GM12878 (cell line): ENCODE data around the gene HSF5. TPM values are rescaled to one million over a fixed set of nuclear protein-coding genes. Genes with fewer than 3 reads are reported as not detected.

ENCODE experiments used
- ATAC-seq: fragments of 200-7000 bp; cut with Tn5 transposase; 3 replicates; pipeline ENCODE4 v1.9.1; 2020; ENCODE audit warnings: mild to moderate bottlenecking, moderate library complexity
- BruUV-seq: library from RNA; stranded (reverse); fragments of 400-500 nt; replicated peaks from 2 replicates; lab custom pipeline; 2021; lab: Mats Ljungman, UMichigan
- CTCF ChIA-PET: fragments of 300-600 bp; sonication (Branson Sonifier 250); formaldehyde crosslinking; extraction: SDS; loops from one replicate; lab custom pipeline; 2021; ENCODE audit warnings: inconsistent platforms; lab: Yijun Ruan, JAX
- POLR2A ChIA-PET: fragments of 350-600 bp; formaldehyde crosslinking; extraction: SDS; loops from one replicate; lab custom pipeline; 2021; ENCODE audit warnings: inconsistent platforms; lab: Charles Lee
- RAD21 ChIA-PET: fragments of 300-600 bp; sonication (Branson Sonifier 250); formaldehyde crosslinking; loops from one replicate; lab custom pipeline; 2023; ENCODE audit warnings: antibody characterized with exemption; ENCODE audit not compliant: unreplicated experiment; lab: Charles Lee
- SMC1A ChIA-PET: fragments of 300-600 bp; sonication (Branson Sonifier 250); formaldehyde crosslinking; loops from one replicate; lab custom pipeline; 2023; ENCODE audit not compliant: unreplicated experiment, uncharacterized antibody; lab: Charles Lee
- DNase-seq: peaks from one replicate; pipeline ENCODE4 v3.0.0-alpha.2; 2011; ENCODE audit warnings: low read depth, low spot score
- FAIRE-seq: peaks from 3 replicates; lab custom pipeline; 2011; peaks lifted over from hg19 to GRCh38; lab: Jason Lieb, UNC
- H2AFZ ChIP-seq: 2 replicates; pipeline ENCODE4 v1.6.0; 2011; ENCODE audit warnings: low read depth, low read length, control low read depth; ENCODE audit not compliant: control insufficient read depth
- H3K27ac ChIP-seq: 2 replicates; pipeline ENCODE4 v1.5.1; 2011; ENCODE audit warnings: control low read depth; ENCODE audit not compliant: control insufficient read depth, insufficient read depth
- H3K27me3 ChIP-seq, 2 experiments: replicated peaks in 1 of 2; 2 replicates each; pipeline versions ENCODE4 v1.6.0 to v1.6.1; 2011; ENCODE audit warnings: low read length in 1 of 2; ENCODE audit not compliant: control insufficient read depth in 2 of 2, insufficient read depth in 2 of 2
- H3K36me3 ChIP-seq, 2 experiments: 2 replicates each; pipeline ENCODE4 v1.5.1; 2011; ENCODE audit warnings: low read length in 1 of 2; ENCODE audit not compliant: control insufficient read depth in 2 of 2, insufficient read depth in 2 of 2
- H3K4me1 ChIP-seq: 2 replicates; pipeline ENCODE4 v1.6.1; 2011; ENCODE audit warnings: mild to moderate bottlenecking, low read length, moderate library complexity, mixed read lengths; ENCODE audit not compliant: control insufficient read depth, insufficient read depth
- H3K4me2 ChIP-seq: 2 replicates; pipeline ENCODE4 v1.6.0; 2011; ENCODE audit warnings: control low read depth; ENCODE audit not compliant: control insufficient read depth, insufficient read depth
- H3K4me3 ChIP-seq: fragments of 200-600 bp; sonication (generic); 2 replicates; pipeline ENCODE4 v1.5.1; 2016
- H3K79me2 ChIP-seq: 2 replicates; pipeline ENCODE4 v1.6.0; 2011; ENCODE audit warnings: low read length; ENCODE audit not compliant: control insufficient read depth, insufficient read depth
- H3K9ac ChIP-seq: 2 replicates; pipeline ENCODE4 v1.8.0; 2011; ENCODE audit warnings: low read length, control low read depth, mixed read lengths; ENCODE audit not compliant: control insufficient read depth, insufficient read depth
- H3K9me3 ChIP-seq: replicated peaks from 3 replicates; pipeline ENCODE4 v1.5.1; 2011; ENCODE audit warnings: mild to moderate bottlenecking, low read length; ENCODE audit not compliant: control insufficient read depth, insufficient read depth
- H4K20me1 ChIP-seq: 2 replicates; pipeline ENCODE4 v1.6.0; 2011; ENCODE audit not compliant: control insufficient read depth, insufficient read depth
- ELK1 ChIP-seq: IDR thresholded peaks from 2 replicates; pipeline ENCODE4 v1.6.1; 2012; ENCODE audit warnings: low read depth, low read length, improper control_type of control experiment
- PKNOX1 ChIP-seq: fragments of 450-650 bp; IDR thresholded peaks from 2 replicates; pipeline ENCODE4 v1.6.1; 2016; ENCODE audit warnings: mild to moderate bottlenecking
- WGBS: methylation state at CpG from one replicate; pipeline ENCODE4 v1.1.6; 2016; ENCODE audit warnings: low lambda C conversion rate; ENCODE audit not compliant: insufficient replicate concordance, insufficient coverage; ENCODE audit errors: missing lambda C conversion rate; 5-methylcytosine and 5-hydroxymethylcytosine counted together
- in situ Hi-C: fragments of 300-500 bp; cut with MboI; formaldehyde crosslinking; loops from 9 replicates; pipeline ENCODE4 v1.14.3; 2018; ENCODE audit warnings: mixed read lengths
- intact Hi-C: fragments of 100-400 bp; cut with micrococcal nuclease; formaldehyde crosslinking; loops from one replicate; pipeline ENCODE4 v1.14.2; 2022; ENCODE audit not compliant: unreplicated experiment
- polyA plus RNA-seq, 11 experiments: library from polyadenylated mRNA; depleted of rRNA in 4 of 11; unstranded in 6 of 11; stranded (reverse) in 5 of 11; fragments of >200 nt; fragmentation: Nextera tagmentation in 4 of 11; fragmentation: Illumina TruSeq in 1 of 11; extraction: Ambion mirVana in 4 of 11; extraction: Trizol in 1 of 11; gene quantifications; 1 replicate in 1 of 11; 2 replicates in 10 of 11; pipeline versions ENCODE4 v1.2.1 to v1.2.3, GENCODE V29; 2011 to 2016; ENCODE audit warnings: inconsistent platforms in 2 of 11, missing spikeins in 2 of 11, low read depth in 1 of 11
- total RNA-seq, 4 experiments: library from RNA; depleted of rRNA in 3 of 4; stranded (reverse); fragments of >200 nt in 3 of 4; fragmentation: Illumina TruSeq in 1 of 4; extraction: Trizol in 1 of 4; gene quantifications; 2 replicates each; pipeline versions ENCODE4 v1.2.1 to v1.2.3, GENCODE V29; 2013 to 2021

Gene HSF5
- total and polyA plus RNA-seq, 10 of the 15 experiments (the other 5 are each of a cell fraction or from before 2014, with no cell fraction given) = 0.02 to 0.18 (median 0.06) TPM; not detected in 4

GRCh38 chr17:58521680-58522079 is 33.5 kb upstream of the HSF5 start:
- H3K9me3 ChIP-seq = no peaks in the 10 kb centered on the region; the same call in 2 of the 3 replicates
- peaks cover 8% of the 10 kb centered on the region for H3K4me1 ChIP-seq
- H3K9ac ChIP-seq = no peak overlapping the region
- intact Hi-C loops = no loop called here
- no peak overlapping the region for H3K4me2 ChIP-seq
- no peaks in the 10 kb centered on the region for H4K20me1 ChIP-seq
- RAD21 ChIA-PET = interaction anchor here (1.2 kb wide), 1 partner anchor 483 kb away, joined by 3 read pairs; no protein-coding TSS in a partner anchor
- no peak overlapping the region for H2AFZ ChIP-seq
- H3K27ac ChIP-seq = no peak overlapping the region
- ATAC-seq (no peak), FAIRE-seq (no peak), DNase-seq (no peak)
- SMC1A ChIA-PET = interaction anchor here (1.1 kb wide), 1 partner anchor 56 kb away, joined by 4 read pairs; no protein-coding TSS in a partner anchor
- BruUV-seq = no TSS peak
- in situ Hi-C loops = loop anchor here (5.0 kb wide), 1 partner anchor 486 kb away; no protein-coding TSS in a partner anchor
- POLR2A ChIA-PET = no interaction called here
- WGBS = 79% methylated on average over 10 of the region's 10 CpGs
- H3K79me2 ChIP-seq = peaks cover 8% of the 10 kb centered on the region
- no peak overlapping the region for H3K4me3 ChIP-seq
- CTCF ChIA-PET = interaction anchor here (1.0 kb wide), 1 partner anchor 9 kb away, joined by 4 read pairs; no protein-coding TSS in a partner anchor
- no peaks in the 10 kb centered on the region for H3K36me3 ChIP-seq
- TF ChIP-seq ELK1 (no peak), PKNOX1 (no peak)
- H3K27me3 ChIP-seq = no peaks in the 10 kb centered on the region
